Loucy (cell line): Measurements from ENCODE around the gene CYGB.
A peak's percentile ranks its signal among the peaks of the same experiment; 100 is the strongest.

Experiments used
- H2AFZ ChIP-seq: fragments of 200-600 bp; sonication (generic); 2 replicates; pipeline ENCODE4 v1.6.0; 2016; ENCODE audit warnings: antibody characterized with exemption, mild to moderate bottlenecking, low read length, moderate library complexity
- H3F3A ChIP-seq: fragments of 200-600 bp; 2 replicates; pipeline ENCODE4 v1.6.0; 2016; ENCODE audit warnings: antibody characterized with exemption, low read depth, mild to moderate bottlenecking
- H3K27me3 ChIP-seq: fragments of 200-600 bp; sonication (generic); 2 replicates; pipeline ENCODE4 v1.6.1; 2014; ENCODE audit warnings: low read length, mild to moderate bottlenecking; ENCODE audit not compliant: insufficient read depth, poor library complexity, severe bottlenecking
- H3K36me3 ChIP-seq: fragments of 200-600 bp; sonication (generic); 2 replicates; pipeline ENCODE4 v1.6.1; 2016; ENCODE audit warnings: low read length; ENCODE audit not compliant: insufficient read depth
- H3K4me1 ChIP-seq: fragments of 200-600 bp; sonication (generic); 2 replicates; pipeline ENCODE4 v1.5.1; 2014; ENCODE audit warnings: low read length, mild to moderate bottlenecking; ENCODE audit not compliant: insufficient read depth, poor library complexity, severe bottlenecking
- H3K4me2 ChIP-seq: fragments of 200-600 bp; sonication (generic); 2 replicates; pipeline ENCODE4 v1.6.0; 2014; ENCODE audit warnings: antibody characterized with exemption, low read length, low read depth, mild to moderate bottlenecking; ENCODE audit not compliant: poor library complexity, severe bottlenecking
- H3K4me3 ChIP-seq: fragments of 200-600 bp; sonication (generic); 2 replicates; pipeline ENCODE4 v1.5.1; 2014; ENCODE audit warnings: low read length, mild to moderate bottlenecking, mixed read lengths; ENCODE audit not compliant: poor library complexity, severe bottlenecking
- H3K79me2 ChIP-seq: fragments of 200-600 bp; sonication (generic); 2 replicates; pipeline ENCODE4 v1.6.1; 2014; ENCODE audit warnings: low read length; ENCODE audit not compliant: insufficient read depth
- H3K9ac ChIP-seq: fragments of 200-600 bp; sonication (generic); 2 replicates; pipeline ENCODE4 v1.6.0; 2014; ENCODE audit warnings: mild to moderate bottlenecking, low read depth, low read length, moderate library complexity; ENCODE audit not compliant: poor library complexity, severe bottlenecking
- H3K9me2 ChIP-seq: fragments of 200-600 bp; sonication (generic); replicated peaks from 2 replicates; pipeline ENCODE4 v1.6.1; 2016; ENCODE audit warnings: low read depth, low read length, mixed read lengths
- H3K9me3 ChIP-seq: fragments of 200-600 bp; sonication (generic); 2 replicates; pipeline ENCODE4 v1.6.1; 2014; ENCODE audit warnings: mild to moderate bottlenecking, antibody characterized with exemption, low read length, low read depth; ENCODE audit not compliant: insufficient read depth
- H4K20me1 ChIP-seq: fragments of 200-600 bp; sonication (generic); 2 replicates; pipeline ENCODE4 v1.6.0; 2014; ENCODE audit warnings: antibody characterized with exemption, low read length, mild to moderate bottlenecking; ENCODE audit not compliant: insufficient read depth, poor library complexity, severe bottlenecking
- EZH2phosphoT487 ChIP-seq: fragments of 200-600 bp; IDR thresholded peaks from 2 replicates; pipeline ENCODE4 v1.6.1; 2018; ENCODE audit warnings: antibody characterized with exemption, mild to moderate bottlenecking, moderate library complexity, borderline replicate concordance
- TF ChIP-seq, protein P1 (sequence below): fragments of 200-600 bp; sonication (generic); conservative IDR thresholded peaks from 2 replicates; pipeline ENCODE4 v1.5.1; 2014; ENCODE audit warnings: mild to moderate bottlenecking, antibody characterized with exemption, low read length

Gene CYGB

DNA sequence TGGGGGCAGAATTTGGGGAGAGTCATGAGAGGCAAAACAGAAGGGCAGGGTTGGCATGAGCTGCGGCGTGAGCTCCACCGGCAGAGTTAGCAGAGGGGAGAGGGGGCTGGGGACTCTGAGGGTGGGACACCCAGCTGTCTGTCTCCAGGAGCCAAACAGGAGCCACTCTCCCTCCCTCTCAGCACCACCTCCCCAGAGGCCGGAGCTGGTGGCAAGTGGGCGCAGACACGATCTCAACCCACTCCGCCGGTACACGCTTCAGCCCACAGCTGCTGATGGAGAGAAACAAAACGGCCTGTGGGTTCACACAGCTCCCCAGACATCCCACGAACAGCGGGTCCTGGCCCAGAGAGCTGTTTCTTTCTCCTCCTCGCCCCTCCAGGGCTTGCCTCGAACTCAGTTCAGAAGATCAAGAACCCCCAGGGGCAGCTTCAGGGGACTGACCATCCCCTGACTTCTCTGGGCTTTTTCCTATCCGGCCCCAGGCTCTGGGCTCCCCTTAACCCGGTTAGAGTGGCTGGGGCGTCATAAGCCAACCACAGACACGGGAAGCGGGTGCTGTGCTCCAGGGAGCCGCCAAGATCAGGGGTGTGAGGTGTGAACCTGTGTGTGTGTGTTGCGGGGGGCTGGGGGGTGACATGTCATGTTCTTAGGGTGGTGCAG lies 43.9 kb downstream of the CYGB start:
- TF ChIP-seq, protein P1, sequence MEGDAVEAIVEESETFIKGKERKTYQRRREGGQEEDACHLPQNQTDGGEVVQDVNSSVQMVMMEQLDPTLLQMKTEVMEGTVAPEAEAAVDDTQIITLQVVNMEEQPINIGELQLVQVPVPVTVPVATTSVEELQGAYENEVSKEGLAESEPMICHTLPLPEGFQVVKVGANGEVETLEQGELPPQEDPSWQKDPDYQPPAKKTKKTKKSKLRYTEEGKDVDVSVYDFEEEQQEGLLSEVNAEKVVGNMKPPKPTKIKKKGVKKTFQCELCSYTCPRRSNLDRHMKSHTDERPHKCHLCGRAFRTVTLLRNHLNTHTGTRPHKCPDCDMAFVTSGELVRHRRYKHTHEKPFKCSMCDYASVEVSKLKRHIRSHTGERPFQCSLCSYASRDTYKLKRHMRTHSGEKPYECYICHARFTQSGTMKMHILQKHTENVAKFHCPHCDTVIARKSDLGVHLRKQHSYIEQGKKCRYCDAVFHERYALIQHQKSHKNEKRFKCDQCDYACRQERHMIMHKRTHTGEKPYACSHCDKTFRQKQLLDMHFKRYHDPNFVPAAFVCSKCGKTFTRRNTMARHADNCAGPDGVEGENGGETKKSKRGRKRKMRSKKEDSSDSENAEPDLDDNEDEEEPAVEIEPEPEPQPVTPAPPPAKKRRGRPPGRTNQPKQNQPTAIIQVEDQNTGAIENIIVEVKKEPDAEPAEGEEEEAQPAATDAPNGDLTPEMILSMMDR = no peak
- TF ChIP-seq EZH2phosphoT487 = no peak
- H3K79me2 ChIP-seq = no peaks in the 10 kb centered on the region

DNA sequence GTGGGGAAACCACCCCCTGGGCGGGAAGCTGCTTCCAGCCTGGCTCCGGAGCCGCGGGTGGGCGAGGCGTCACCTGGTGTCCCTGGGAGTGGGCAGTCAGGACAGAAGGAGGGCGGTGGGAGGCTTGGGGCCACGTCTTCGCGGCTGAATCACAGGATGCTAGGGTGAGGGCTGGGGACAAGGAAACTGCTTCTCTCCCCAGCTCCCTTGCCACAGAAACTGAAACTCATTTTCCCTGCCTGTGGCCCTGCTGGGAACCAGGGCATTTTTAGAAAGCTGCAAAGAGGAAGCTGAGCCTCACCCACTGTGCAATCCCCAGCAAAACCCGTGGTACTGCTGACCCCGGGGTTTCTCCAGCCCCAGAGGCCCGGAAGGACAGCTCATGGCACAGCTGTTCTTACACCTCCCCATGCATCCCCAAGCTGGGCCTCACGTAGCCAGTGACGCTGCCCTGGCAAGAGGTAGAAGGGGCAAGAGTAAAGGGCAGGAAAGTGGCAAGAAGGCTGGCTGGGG lies 44.5 kb downstream of the CYGB start:
- Histone ChIP-seq H3K4me2 (peak overlapping the region; percentile 60), H3K4me3 (peak overlapping the region; percentile 17), H3K9ac (peak overlapping the region; percentile 49), H4K20me1 (no peaks in the 10 kb centered on the region), H2AFZ (peak overlapping the region; percentile 68; the same call in 1 of the 2 replicates), H3K36me3 (no peaks in the 10 kb centered on the region), H3K9me3 (no peaks in the 10 kb centered on the region), H3K27me3 (no peaks in the 10 kb centered on the region), H3K4me1 (peaks cover 19% of the 10 kb centered on the region), H3F3A (no peaks in the 10 kb centered on the region), H3K79me2 (no peaks in the 10 kb centered on the region), H3K9me2 (no peaks in the 10 kb centered on the region)
- TF ChIP-seq, protein P1 = no peak
- no peak for TF ChIP-seq EZH2phosphoT487

More for the DNA sequence above, 43.9 kb downstream of the CYGB start:
- H3K36me3 ChIP-seq = no peaks in the 10 kb centered on the region
- H4K20me1 ChIP-seq = no peaks in the 10 kb centered on the region
- no peaks in the 10 kb centered on the region for H3K9me2 ChIP-seq
- H3K9ac ChIP-seq = peak overlapping the region; percentile 49
- H3F3A ChIP-seq = no peaks in the 10 kb centered on the region
- H3K4me1 ChIP-seq = peaks cover 19% of the 10 kb centered on the region
- H3K27me3 ChIP-seq = no peaks in the 10 kb centered on the region
- H3K9me3 ChIP-seq = no peaks in the 10 kb centered on the region
- no peak overlapping the region; the same call in 1 of the 2 replicates for H2AFZ ChIP-seq
- H3K4me3 ChIP-seq = peak overlapping the region; percentile 17
- H3K4me2 ChIP-seq = peak overlapping the region; percentile 60

DNA sequence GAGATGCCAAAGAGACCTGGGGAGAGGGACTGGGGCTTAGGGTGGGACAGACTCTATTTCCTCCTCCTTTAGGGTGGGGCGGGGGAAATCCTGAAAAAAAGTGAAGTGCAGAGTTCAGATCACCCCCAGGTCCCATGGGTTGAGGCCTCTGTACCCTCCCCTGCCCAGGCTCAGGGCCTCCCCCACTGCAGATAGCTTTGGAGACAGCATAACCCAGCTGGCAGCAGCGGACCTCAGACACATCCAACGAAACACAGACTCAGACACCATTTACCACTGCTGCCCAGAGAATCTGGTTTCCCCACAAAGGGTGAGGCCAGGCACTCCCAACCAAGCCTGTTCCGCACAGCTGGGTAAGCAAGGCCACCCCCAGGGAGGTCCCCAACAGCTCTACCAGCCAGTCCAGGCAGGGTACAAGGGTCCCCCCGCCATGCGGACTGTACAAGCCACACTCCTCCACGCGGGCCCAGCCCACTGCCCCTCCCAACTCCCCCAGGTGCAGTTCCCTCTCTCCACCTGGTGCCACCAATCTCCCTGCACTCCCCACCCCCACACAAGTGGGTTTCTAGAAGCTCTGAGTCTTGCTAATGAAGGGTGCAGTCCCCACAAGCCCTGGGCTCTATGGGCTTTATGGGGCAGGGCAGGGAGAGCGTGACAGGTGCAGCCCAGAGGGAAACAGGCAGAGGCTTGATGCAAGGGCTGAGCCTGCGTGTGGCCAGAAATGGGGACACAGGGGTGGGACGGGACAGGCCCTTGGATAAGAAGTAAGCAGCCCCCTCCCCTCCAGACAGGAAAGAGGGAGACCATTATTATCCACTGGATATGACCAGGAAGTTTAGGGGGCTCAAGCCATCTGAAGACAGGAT lies 45.2 kb downstream of the CYGB start:
- H2AFZ ChIP-seq = peak overlapping the region; percentile 68; the same call in 1 of the 2 replicates
- H3K4me2 ChIP-seq = peak overlapping the region; percentile 60
- H3K9me2 ChIP-seq = no peaks in the 10 kb centered on the region
- H3K4me3 ChIP-seq = peak overlapping the region; percentile 17
- no peaks in the 10 kb centered on the region for H3K9me3 ChIP-seq
- no peaks in the 10 kb centered on the region for H4K20me1 ChIP-seq
- no peaks in the 10 kb centered on the region for H3K79me2 ChIP-seq
- no peaks in the 10 kb centered on the region for H3K36me3 ChIP-seq
- H3K4me1 ChIP-seq = peaks cover 19% of the 10 kb centered on the region
- peak overlapping the region; percentile 49 for H3K9ac ChIP-seq
- TF ChIP-seq EZH2phosphoT487 = no peak
- TF ChIP-seq, protein P1 = no peak
- no peaks in the 10 kb centered on the region for H3F3A ChIP-seq
- H3K27me3 ChIP-seq = no peaks in the 10 kb centered on the region
